ENCODE measurements around the gene SNCA.

DNA sequence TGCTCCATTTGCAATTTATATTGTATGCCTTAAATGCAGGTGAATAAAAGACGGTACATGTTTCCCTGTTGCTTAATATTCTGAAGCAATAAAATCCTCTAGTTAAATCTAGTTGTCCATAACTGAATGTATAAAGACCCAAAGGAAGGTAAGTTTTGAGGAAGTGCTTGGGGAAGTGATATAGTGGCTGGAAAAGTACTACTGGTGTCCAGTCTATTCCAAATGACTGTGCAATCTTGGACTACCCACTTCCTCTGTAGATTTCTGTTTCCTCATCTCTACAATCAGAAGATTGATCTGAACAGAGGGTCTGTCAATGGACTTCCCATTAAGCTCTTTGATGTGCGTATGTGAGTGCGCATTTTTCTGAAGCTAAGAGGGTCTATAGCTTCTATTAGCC, 17.0 kb downstream of the SNCA start:
- TF ChIP-seq, protein P1, sequence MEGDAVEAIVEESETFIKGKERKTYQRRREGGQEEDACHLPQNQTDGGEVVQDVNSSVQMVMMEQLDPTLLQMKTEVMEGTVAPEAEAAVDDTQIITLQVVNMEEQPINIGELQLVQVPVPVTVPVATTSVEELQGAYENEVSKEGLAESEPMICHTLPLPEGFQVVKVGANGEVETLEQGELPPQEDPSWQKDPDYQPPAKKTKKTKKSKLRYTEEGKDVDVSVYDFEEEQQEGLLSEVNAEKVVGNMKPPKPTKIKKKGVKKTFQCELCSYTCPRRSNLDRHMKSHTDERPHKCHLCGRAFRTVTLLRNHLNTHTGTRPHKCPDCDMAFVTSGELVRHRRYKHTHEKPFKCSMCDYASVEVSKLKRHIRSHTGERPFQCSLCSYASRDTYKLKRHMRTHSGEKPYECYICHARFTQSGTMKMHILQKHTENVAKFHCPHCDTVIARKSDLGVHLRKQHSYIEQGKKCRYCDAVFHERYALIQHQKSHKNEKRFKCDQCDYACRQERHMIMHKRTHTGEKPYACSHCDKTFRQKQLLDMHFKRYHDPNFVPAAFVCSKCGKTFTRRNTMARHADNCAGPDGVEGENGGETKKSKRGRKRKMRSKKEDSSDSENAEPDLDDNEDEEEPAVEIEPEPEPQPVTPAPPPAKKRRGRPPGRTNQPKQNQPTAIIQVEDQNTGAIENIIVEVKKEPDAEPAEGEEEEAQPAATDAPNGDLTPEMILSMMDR (IDR thresholded peaks at IDR 0.05), result no peak
- TF ChIP-seq, protein P2, sequence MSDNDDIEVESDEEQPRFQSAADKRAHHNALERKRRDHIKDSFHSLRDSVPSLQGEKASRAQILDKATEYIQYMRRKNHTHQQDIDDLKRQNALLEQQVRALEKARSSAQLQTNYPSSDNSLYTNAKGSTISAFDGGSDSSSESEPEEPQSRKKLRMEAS (IDR thresholded peaks at IDR 0.05), result no peak
- TF ChIP-seq, protein P3, sequence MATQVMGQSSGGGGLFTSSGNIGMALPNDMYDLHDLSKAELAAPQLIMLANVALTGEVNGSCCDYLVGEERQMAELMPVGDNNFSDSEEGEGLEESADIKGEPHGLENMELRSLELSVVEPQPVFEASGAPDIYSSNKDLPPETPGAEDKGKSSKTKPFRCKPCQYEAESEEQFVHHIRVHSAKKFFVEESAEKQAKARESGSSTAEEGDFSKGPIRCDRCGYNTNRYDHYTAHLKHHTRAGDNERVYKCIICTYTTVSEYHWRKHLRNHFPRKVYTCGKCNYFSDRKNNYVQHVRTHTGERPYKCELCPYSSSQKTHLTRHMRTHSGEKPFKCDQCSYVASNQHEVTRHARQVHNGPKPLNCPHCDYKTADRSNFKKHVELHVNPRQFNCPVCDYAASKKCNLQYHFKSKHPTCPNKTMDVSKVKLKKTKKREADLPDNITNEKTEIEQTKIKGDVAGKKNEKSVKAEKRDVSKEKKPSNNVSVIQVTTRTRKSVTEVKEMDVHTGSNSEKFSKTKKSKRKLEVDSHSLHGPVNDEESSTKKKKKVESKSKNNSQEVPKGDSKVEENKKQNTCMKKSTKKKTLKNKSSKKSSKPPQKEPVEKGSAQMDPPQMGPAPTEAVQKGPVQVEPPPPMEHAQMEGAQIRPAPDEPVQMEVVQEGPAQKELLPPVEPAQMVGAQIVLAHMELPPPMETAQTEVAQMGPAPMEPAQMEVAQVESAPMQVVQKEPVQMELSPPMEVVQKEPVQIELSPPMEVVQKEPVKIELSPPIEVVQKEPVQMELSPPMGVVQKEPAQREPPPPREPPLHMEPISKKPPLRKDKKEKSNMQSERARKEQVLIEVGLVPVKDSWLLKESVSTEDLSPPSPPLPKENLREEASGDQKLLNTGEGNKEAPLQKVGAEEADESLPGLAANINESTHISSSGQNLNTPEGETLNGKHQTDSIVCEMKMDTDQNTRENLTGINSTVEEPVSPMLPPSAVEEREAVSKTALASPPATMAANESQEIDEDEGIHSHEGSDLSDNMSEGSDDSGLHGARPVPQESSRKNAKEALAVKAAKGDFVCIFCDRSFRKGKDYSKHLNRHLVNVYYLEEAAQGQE (IDR thresholded peaks at IDR 0.05), result no peak
- TF ChIP-seq RARB (CRISPR knock-in tag; IDR thresholded peaks at IDR 0.05), result no peak
- TF ChIP-seq KDM5A (IDR thresholded peaks at IDR 0.05), result no peak
- no peak for TF ChIP-seq HEYL (CRISPR knock-in tag; IDR thresholded peaks at IDR 0.05)
- TF ChIP-seq HDAC2 (IDR thresholded peaks at IDR 0.05), result no peak
- no peak for TF ChIP-seq POLR2A (IDR thresholded peaks at IDR 0.05; ENCODE audit: low read length)
- TF ChIP-seq RAD21 (conservative IDR thresholded peaks at IDR 0.05 in 1 of 2, IDR thresholded peaks at IDR 0.05 in 1 of 2), result no peak
- TF ChIP-seq, protein P4, sequence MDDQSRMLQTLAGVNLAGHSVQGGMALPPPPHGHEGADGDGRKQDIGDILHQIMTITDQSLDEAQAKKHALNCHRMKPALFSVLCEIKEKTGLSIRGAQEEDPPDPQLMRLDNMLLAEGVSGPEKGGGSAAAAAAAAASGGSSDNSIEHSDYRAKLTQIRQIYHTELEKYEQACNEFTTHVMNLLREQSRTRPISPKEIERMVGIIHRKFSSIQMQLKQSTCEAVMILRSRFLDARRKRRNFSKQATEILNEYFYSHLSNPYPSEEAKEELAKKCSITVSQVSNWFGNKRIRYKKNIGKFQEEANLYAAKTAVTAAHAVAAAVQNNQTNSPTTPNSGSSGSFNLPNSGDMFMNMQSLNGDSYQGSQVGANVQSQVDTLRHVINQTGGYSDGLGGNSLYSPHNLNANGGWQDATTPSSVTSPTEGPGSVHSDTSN (IDR thresholded peaks at IDR 0.05), result no peak
